OCI-LY7 (cell line): Measurements from ENCODE around the gene CCR5AS.
"Not testable (repeated sequence)": the region's sequence is repeated elsewhere in the genome, so short reads cannot be mapped to it uniquely, and the experiment has no call there.

Experiments used
- EZH2phosphoT487 ChIP-seq: fragments of 200-600 bp; sonication (generic); IDR thresholded peaks from 2 replicates; pipeline ENCODE4 v1.6.1; 2018; ENCODE audit warnings: low read depth, borderline replicate concordance, mild to moderate bottlenecking, mixed run types, antibody characterized with exemption, low read length, moderate library complexity, mixed read lengths
- TF ChIP-seq, protein P1 (sequence below): fragments of 200-600 bp; sonication (generic); conservative IDR thresholded peaks from 2 replicates; pipeline ENCODE4 v1.5.1; 2014; ENCODE audit warnings: mild to moderate bottlenecking, antibody characterized with exemption, low read length, moderate library complexity, mixed read lengths

GRCh38 chr3:46391526-46391925 is 15.3 kb downstream of the CCR5AS start:
- TF ChIP-seq, protein P1, sequence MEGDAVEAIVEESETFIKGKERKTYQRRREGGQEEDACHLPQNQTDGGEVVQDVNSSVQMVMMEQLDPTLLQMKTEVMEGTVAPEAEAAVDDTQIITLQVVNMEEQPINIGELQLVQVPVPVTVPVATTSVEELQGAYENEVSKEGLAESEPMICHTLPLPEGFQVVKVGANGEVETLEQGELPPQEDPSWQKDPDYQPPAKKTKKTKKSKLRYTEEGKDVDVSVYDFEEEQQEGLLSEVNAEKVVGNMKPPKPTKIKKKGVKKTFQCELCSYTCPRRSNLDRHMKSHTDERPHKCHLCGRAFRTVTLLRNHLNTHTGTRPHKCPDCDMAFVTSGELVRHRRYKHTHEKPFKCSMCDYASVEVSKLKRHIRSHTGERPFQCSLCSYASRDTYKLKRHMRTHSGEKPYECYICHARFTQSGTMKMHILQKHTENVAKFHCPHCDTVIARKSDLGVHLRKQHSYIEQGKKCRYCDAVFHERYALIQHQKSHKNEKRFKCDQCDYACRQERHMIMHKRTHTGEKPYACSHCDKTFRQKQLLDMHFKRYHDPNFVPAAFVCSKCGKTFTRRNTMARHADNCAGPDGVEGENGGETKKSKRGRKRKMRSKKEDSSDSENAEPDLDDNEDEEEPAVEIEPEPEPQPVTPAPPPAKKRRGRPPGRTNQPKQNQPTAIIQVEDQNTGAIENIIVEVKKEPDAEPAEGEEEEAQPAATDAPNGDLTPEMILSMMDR, result not testable (repeated sequence)
- TF ChIP-seq EZH2phosphoT487, result not testable (repeated sequence)
